Spinal cord (tissue), 10 donors: ENCODE measurements around the gene MT1G. TPM values are rescaled to one million over a fixed set of nuclear protein-coding genes. Genes with fewer than 3 reads are reported as not detected.

Source experiments
- DNase-seq, 6 donors: peaks; one replicate each; pipeline versions ENCODE4 v3.0.0 to v3.0.0-alpha.2; 2013 to 2015; ENCODE audit warnings: low spot score in 6 of 6, low read depth in 4 of 6
- H3K27ac ChIP-seq: one replicate; pipeline ENCODE4 v1.5.1; 2013; ENCODE audit warnings: low read depth, low read length, control low read depth
- H3K27me3 ChIP-seq: one replicate; pipeline ENCODE4 v1.6.1; 2013; ENCODE audit warnings: low read length; ENCODE audit not compliant: control insufficient read depth, insufficient read depth
- H3K36me3 ChIP-seq: one replicate; pipeline ENCODE4 v1.6.1; 2013; ENCODE audit warnings: low read length; ENCODE audit not compliant: control insufficient read depth, insufficient read depth
- H3K4me1 ChIP-seq: one replicate; pipeline ENCODE4 v1.6.1; 2013; ENCODE audit warnings: low read length; ENCODE audit not compliant: control insufficient read depth, insufficient read depth
- H3K4me3 ChIP-seq: one replicate; pipeline ENCODE4 v1.5.1; 2013; ENCODE audit warnings: low read depth, low read length, control low read depth
- H3K9me3 ChIP-seq: one replicate; pipeline ENCODE4 v1.6.1; 2013; ENCODE audit warnings: low read length; ENCODE audit not compliant: control insufficient read depth, insufficient read depth
- WGBS: methylation state at CpG from one replicate; pipeline ENCODE4 v1.1.5; 2013; ENCODE audit warnings: missing lambda C conversion rate; ENCODE audit not compliant: insufficient coverage; 5-methylcytosine and 5-hydroxymethylcytosine counted together
- polyA plus RNA-seq, 2 donors: library from polyadenylated mRNA; unstranded; fragments of 120-200 nt; gene quantifications; one replicate each; pipeline ENCODE4 v1.2.1, GENCODE V29; 2013; ENCODE audit not compliant: insufficient read length in 2 of 2
- total RNA-seq, 2 donors: library from RNA; depleted of rRNA in 1 of 2; stranded (reverse); fragments of 120-200 nt in 1 of 2; fragments of >200 nt in 1 of 2; gene quantifications; one replicate each; pipeline versions ENCODE4 v1.2.3 to v1.2.4, GENCODE V29; 2013 to 2014
- donor health status: healthy.

Gene MT1G
- total and polyA plus RNA-seq, 4 donors, result 1.7 to 3.1 (median 1.9) TPM

- 81% methylated on average over 4 of the region's 7 CpGs for WGBS
- Histone ChIP-seq H3K27ac (no peak overlapping the region), H3K4me1 (peaks cover 42% of the 10 kb centered on the region), H3K27me3 (peaks cover 80% of the 10 kb centered on the region), H3K36me3 (no peaks in the 10 kb centered on the region), H3K9me3 (no peaks in the 10 kb centered on the region), H3K4me3 (no peak overlapping the region)
- no peak for DNase-seq
Measured at GRCh38 chr16:56633535-56633934, 34.3 kb downstream of the MT1G start.

GRCh38 chr16:56632848-56633365 is 35.0 kb downstream of the MT1G start:
- WGBS, result 10% methylated on average over 2 of the region's 6 CpGs
- no peak for DNase-seq
- no peaks in the 10 kb centered on the region for H3K9me3 ChIP-seq
- H3K36me3 ChIP-seq, result no peaks in the 10 kb centered on the region
- H3K4me3 ChIP-seq, result peak overlapping the region; percentile 39
- H3K4me1 ChIP-seq, result peaks cover 35% of the 10 kb centered on the region
- H3K27ac ChIP-seq, result no peak overlapping the region
- peaks cover 75% of the 10 kb centered on the region for H3K27me3 ChIP-seq

GRCh38 chr16:56632156-56632847 is 35.6 kb downstream of the MT1G start, which contains the start of gene MT1M:
MT1M (plus strand) TSS chr16:56632659; CDS start chr16:56632732, 73 bp downstream.
- Histone ChIP-seq H3K27me3 (peaks cover 69% of the 10 kb centered on the region), H3K27ac (peak within 1 kb of the TSS; percentile 15), H3K4me1 (peaks cover 32% of the 10 kb centered on the region), H3K9me3 (no peaks in the 10 kb centered on the region), H3K4me3 (peak within 1 kb of the TSS; percentile 39), H3K36me3 (no peaks in the 10 kb centered on the region)
- DNase-seq, result peak in 2 of 6 donors; percentile 41 to 71
- WGBS, result under 1% methylated on average over 55 of the region's 61 CpGs

GRCh38 chr16:56631832-56632155 is 36.1 kb downstream of the MT1G start:
- Histone ChIP-seq H3K36me3 (no peaks in the 10 kb centered on the region), H3K9me3 (no peaks in the 10 kb centered on the region), H3K4me3 (peak overlapping the region; percentile 39), H3K4me1 (peaks cover 32% of the 10 kb centered on the region), H3K27ac (peak overlapping the region; percentile 15), H3K27me3 (peaks cover 65% of the 10 kb centered on the region)
- DNase-seq, result no peak
- WGBS, result 8% methylated on average over 11 of the region's 14 CpGs

GRCh38 chr16:56631197-56631596 is 36.7 kb downstream of the MT1G start:
- DNase-seq, result no peak
- WGBS, result 92% methylated on average over 10 of the region's 10 CpGs
- Histone ChIP-seq H3K27me3 (peaks cover 63% of the 10 kb centered on the region), H3K27ac (no peak overlapping the region), H3K4me1 (peaks cover 37% of the 10 kb centered on the region), H3K36me3 (no peaks in the 10 kb centered on the region), H3K4me3 (no peak overlapping the region), H3K9me3 (no peaks in the 10 kb centered on the region)

- Histone ChIP-seq H3K4me3 (no peak overlapping the region), H3K27me3 (peaks cover 61% of the 10 kb centered on the region), H3K4me1 (peaks cover 42% of the 10 kb centered on the region), H3K9me3 (no peaks in the 10 kb centered on the region), H3K36me3 (no peaks in the 10 kb centered on the region), H3K27ac (no peak overlapping the region)
- DNase-seq, result no peak
- 78% methylated on average over 3 of the region's 3 CpGs for WGBS
Measured at GRCh38 chr16:56630134-56630533, 37.7 kb downstream of the MT1G start.

GRCh38 chr16:56629531-56629930 is 38.3 kb downstream of the MT1G start:
- H3K4me1 ChIP-seq, result peaks cover 40% of the 10 kb centered on the region
- DNase-seq, result no peak
- WGBS, result 94% methylated on average over 2 of the region's 3 CpGs
- no peak overlapping the region for H3K4me3 ChIP-seq
- H3K27ac ChIP-seq, result no peak overlapping the region
- H3K36me3 ChIP-seq, result no peaks in the 10 kb centered on the region
- peaks cover 60% of the 10 kb centered on the region for H3K27me3 ChIP-seq
- H3K9me3 ChIP-seq, result no peaks in the 10 kb centered on the region

GRCh38 chr16:56628486-56629350 is 39.1 kb downstream of the MT1G start:
- no peaks in the 10 kb centered on the region for H3K9me3 ChIP-seq
- H3K4me1 ChIP-seq, result peaks cover 39% of the 10 kb centered on the region
- peaks cover 52% of the 10 kb centered on the region for H3K27me3 ChIP-seq
- no peak overlapping the region for H3K27ac ChIP-seq
- H3K4me3 ChIP-seq, result no peak overlapping the region
- no peak for DNase-seq
- 67% methylated on average over 7 of the region's 9 CpGs for WGBS
- H3K36me3 ChIP-seq, result no peaks in the 10 kb centered on the region

- Histone ChIP-seq H3K27ac (no peak overlapping the region), H3K4me1 (peaks cover 19% of the 10 kb centered on the region), H3K27me3 (peaks cover 32% of the 10 kb centered on the region), H3K4me3 (no peak overlapping the region), H3K9me3 (no peaks in the 10 kb centered on the region), H3K36me3 (no peaks in the 10 kb centered on the region)
- no peak for DNase-seq
- 75% methylated on average over 3 of the region's 7 CpGs for WGBS
Measured at GRCh38 chr16:56626685-56627084, 41.2 kb downstream of the MT1G start.
